Measurements from ENCODE around the gene CCDC63.

CCDC63 gene

GRCh38 chr12:110916295-110916875 lies 69.6 kb downstream of the CCDC63 start:
- Mint-ChIP-seq H3K9me3 (ENCODE audit: low read depth) (no peaks in the 10 kb centered on the region), H3K36me3 (no peaks in the 10 kb centered on the region), H3K27me3 (peaks cover 1% of the 10 kb centered on the region), H3K4me3 (no peak overlapping the region), H3K27ac (no peak overlapping the region), H3K4me1 (ENCODE audit: low read depth) (no peaks in the 10 kb centered on the region)

- Mint-ChIP-seq H3K4me3 (no peak overlapping the region), H3K27ac (no peak overlapping the region), H3K36me3 (no peaks in the 10 kb centered on the region), H3K4me1 (ENCODE audit: low read depth) (no peaks in the 10 kb centered on the region), H3K27me3 (peaks cover 3% of the 10 kb centered on the region), H3K9me3 (ENCODE audit: low read depth) (no peaks in the 10 kb centered on the region)
Measured at GRCh38 chr12:110917467-110917866, 70.7 kb downstream of the CCDC63 start.

- H3K27ac Mint-ChIP-seq, result no peak overlapping the region
- no peaks in the 10 kb centered on the region for H3K36me3 Mint-ChIP-seq
- H3K27me3 Mint-ChIP-seq, result peaks cover 3% of the 10 kb centered on the region
- H3K9me3 Mint-ChIP-seq (ENCODE audit: low read depth), result no peaks in the 10 kb centered on the region
- no peak overlapping the region for H3K4me3 Mint-ChIP-seq
- H3K4me1 Mint-ChIP-seq (ENCODE audit: low read depth), result no peaks in the 10 kb centered on the region
Measured at GRCh38 chr12:110917961-110918360, 71.2 kb downstream of the CCDC63 start.

GRCh38 chr12:110919720-110920119 lies 72.9 kb downstream of the CCDC63 start:
- no peaks in the 10 kb centered on the region for H3K9me3 Mint-ChIP-seq (ENCODE audit: low read depth)
- no peaks in the 10 kb centered on the region for H3K4me1 Mint-ChIP-seq (ENCODE audit: low read depth)
- no peaks in the 10 kb centered on the region for H3K36me3 Mint-ChIP-seq
- peaks cover 3% of the 10 kb centered on the region for H3K27me3 Mint-ChIP-seq
- H3K4me3 Mint-ChIP-seq, result no peak overlapping the region
- no peak overlapping the region for H3K27ac Mint-ChIP-seq

- Mint-ChIP-seq H3K9me3 (ENCODE audit: low read depth) (no peaks in the 10 kb centered on the region), H3K4me3 (no peak within 1 kb of the TSS), H3K4me1 (ENCODE audit: low read depth) (no peaks in the 10 kb centered on the region), H3K27me3 (peaks cover 3% of the 10 kb centered on the region), H3K36me3 (no peaks in the 10 kb centered on the region), H3K27ac (no peak within 1 kb of the TSS)
Measured at GRCh38 chr12:110920324-110920910, 73.6 kb downstream of the CCDC63 start, which contains the start of gene MYL2. MYL2 (minus strand) TSS chr12:110920579; CDS start chr12:110920529, 50 bp downstream.

GRCh38 chr12:110921262-110921661 lies 74.5 kb downstream of the CCDC63 start:
- Mint-ChIP-seq H3K4me1 (ENCODE audit: low read depth) (no peaks in the 10 kb centered on the region), H3K4me3 (no peak overlapping the region), H3K27ac (no peak overlapping the region), H3K36me3 (no peaks in the 10 kb centered on the region), H3K27me3 (peaks cover 6% of the 10 kb centered on the region), H3K9me3 (ENCODE audit: low read depth) (no peaks in the 10 kb centered on the region)

GRCh38 chr12:110922652-110923051 lies 75.9 kb downstream of the CCDC63 start:
- no peak overlapping the region for H3K27ac Mint-ChIP-seq
- H3K36me3 Mint-ChIP-seq, result no peaks in the 10 kb centered on the region
- peaks cover 6% of the 10 kb centered on the region for H3K27me3 Mint-ChIP-seq
- H3K4me1 Mint-ChIP-seq (ENCODE audit: low read depth), result no peaks in the 10 kb centered on the region
- no peaks in the 10 kb centered on the region for H3K9me3 Mint-ChIP-seq (ENCODE audit: low read depth)
- no peak overlapping the region for H3K4me3 Mint-ChIP-seq

GRCh38 chr12:110923192-110923591 lies 76.4 kb downstream of the CCDC63 start:
- no peak overlapping the region for H3K4me3 Mint-ChIP-seq
- no peaks in the 10 kb centered on the region for H3K9me3 Mint-ChIP-seq (ENCODE audit: low read depth)
- no peaks in the 10 kb centered on the region for H3K36me3 Mint-ChIP-seq
- H3K27ac Mint-ChIP-seq, result no peak overlapping the region
- H3K4me1 Mint-ChIP-seq (ENCODE audit: low read depth), result no peaks in the 10 kb centered on the region
- H3K27me3 Mint-ChIP-seq, result peaks cover 6% of the 10 kb centered on the region

- Mint-ChIP-seq H3K27ac (no peak overlapping the region), H3K4me3 (no peak overlapping the region), H3K27me3 (peaks cover 6% of the 10 kb centered on the region), H3K9me3 (ENCODE audit: low read depth) (no peaks in the 10 kb centered on the region), H3K36me3 (no peaks in the 10 kb centered on the region), H3K4me1 (ENCODE audit: low read depth) (no peaks in the 10 kb centered on the region)
Measured at GRCh38 chr12:110923692-110924334, 77.0 kb downstream of the CCDC63 start.

- Mint-ChIP-seq H3K36me3 (no peaks in the 10 kb centered on the region), H3K4me1 (ENCODE audit: low read depth) (no peaks in the 10 kb centered on the region), H3K27me3 (peaks cover 3% of the 10 kb centered on the region), H3K9me3 (ENCODE audit: low read depth) (no peaks in the 10 kb centered on the region), H3K4me3 (no peak overlapping the region), H3K27ac (no peak overlapping the region)
Measured at GRCh38 chr12:110927546-110927945, 80.8 kb downstream of the CCDC63 start.

GRCh38 chr12:110928700-110929099 lies 81.9 kb downstream of the CCDC63 start:
- Mint-ChIP-seq H3K4me3 (no peak overlapping the region), H3K27ac (no peak overlapping the region), H3K27me3 (peaks cover 7% of the 10 kb centered on the region), H3K36me3 (no peaks in the 10 kb centered on the region), H3K9me3 (ENCODE audit: low read depth) (no peaks in the 10 kb centered on the region), H3K4me1 (ENCODE audit: low read depth) (no peaks in the 10 kb centered on the region)

- H3K4me3 Mint-ChIP-seq, result no peak overlapping the region
- no peak overlapping the region for H3K27ac Mint-ChIP-seq
- H3K9me3 Mint-ChIP-seq (ENCODE audit: low read depth), result no peaks in the 10 kb centered on the region
- no peaks in the 10 kb centered on the region for H3K4me1 Mint-ChIP-seq (ENCODE audit: low read depth)
- H3K36me3 Mint-ChIP-seq, result no peaks in the 10 kb centered on the region
- H3K27me3 Mint-ChIP-seq, result peaks cover 12% of the 10 kb centered on the region
Measured at GRCh38 chr12:110929818-110930217, 83.0 kb downstream of the CCDC63 start.

- Mint-ChIP-seq H3K9me3 (ENCODE audit: low read depth) (no peaks in the 10 kb centered on the region), H3K27me3 (peaks cover 15% of the 10 kb centered on the region), H3K4me1 (ENCODE audit: low read depth) (no peaks in the 10 kb centered on the region), H3K36me3 (no peaks in the 10 kb centered on the region), H3K4me3 (no peak overlapping the region), H3K27ac (no peak overlapping the region)
Measured at GRCh38 chr12:110930348-110931314, 83.8 kb downstream of the CCDC63 start.

- H3K4me1 Mint-ChIP-seq (ENCODE audit: low read depth), result no peaks in the 10 kb centered on the region
- H3K4me3 Mint-ChIP-seq, result no peak overlapping the region
- H3K27me3 Mint-ChIP-seq, result peaks cover 12% of the 10 kb centered on the region
- no peaks in the 10 kb centered on the region for H3K36me3 Mint-ChIP-seq
- no peaks in the 10 kb centered on the region for H3K9me3 Mint-ChIP-seq (ENCODE audit: low read depth)
- H3K27ac Mint-ChIP-seq, result no peak overlapping the region
Measured at GRCh38 chr12:110931315-110931728, 84.5 kb downstream of the CCDC63 start.

- Mint-ChIP-seq H3K27ac (no peak overlapping the region), H3K36me3 (no peaks in the 10 kb centered on the region), H3K9me3 (ENCODE audit: low read depth) (no peaks in the 10 kb centered on the region), H3K4me3 (no peak overlapping the region), H3K4me1 (ENCODE audit: low read depth) (peaks cover under 1% of the 10 kb centered on the region), H3K27me3 (peaks cover 14% of the 10 kb centered on the region)
Measured at GRCh38 chr12:110932046-110932445, 85.3 kb downstream of the CCDC63 start.

All from activated naive CD8-positive, alpha-beta T cell (primary cell).